Measurements from ENCODE around the gene SHOX.
"Not testable (repeated sequence)": the region's sequence is repeated elsewhere in the genome, so short reads cannot be mapped to it uniquely, and the experiment has no call there.

Gene SHOX

GRCh38 chrX:650811-651210 lies 20.2 kb downstream of the SHOX start:
- FAIRE-seq, result no peak
- no peak for TF ChIP-seq POLR2A (IDR thresholded peaks at IDR 0.05; ENCODE audit: low read depth, low read length)
- DNase-seq (ENCODE audit: insufficient read length, low spot score), result no peak

DNA sequence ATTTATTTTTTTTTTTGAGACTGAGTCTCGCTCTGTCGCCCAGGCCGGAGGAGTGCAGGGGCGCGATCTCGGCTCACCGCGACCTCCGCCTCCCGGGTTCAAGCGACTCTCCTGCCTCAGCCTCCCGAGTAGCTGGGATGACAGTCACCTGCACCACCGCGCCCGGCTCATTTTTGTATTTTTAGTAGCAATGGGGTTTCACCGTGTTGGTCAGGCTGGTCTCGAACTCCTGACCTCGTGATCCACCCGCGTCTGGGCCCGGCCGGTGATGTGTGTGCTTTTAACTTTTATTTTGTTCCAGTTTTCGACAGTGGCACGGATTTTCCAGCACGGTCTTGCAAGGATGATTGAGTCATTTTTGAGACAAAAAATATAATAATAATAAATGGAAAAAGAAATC lies 21.3 kb downstream of the SHOX start:
- FAIRE-seq; DNase-seq (ENCODE audit: insufficient read length, low spot score): not testable (repeated sequence)

- TF ChIP-seq POLR2A (IDR thresholded peaks at IDR 0.05; ENCODE audit: low read depth, low read length), result no peak
- no peak for FAIRE-seq
- DNase-seq (ENCODE audit: insufficient read length, low spot score), result no peak
Measured at GRCh38 chrX:652341-652741, 21.8 kb downstream of the SHOX start.

GRCh38 chrX:653306-653705 lies 22.7 kb downstream of the SHOX start:
- DNase-seq (ENCODE audit: insufficient read length, low spot score) (no peak), FAIRE-seq (no peak)
- TF ChIP-seq POLR2A (IDR thresholded peaks at IDR 0.05; ENCODE audit: low read depth, low read length), result no peak

- no peak for TF ChIP-seq POLR2A (IDR thresholded peaks at IDR 0.05; ENCODE audit: low read depth, low read length)
- no peak for DNase-seq (ENCODE audit: insufficient read length, low spot score)
- FAIRE-seq, result no peak
Measured at GRCh38 chrX:661154-661553, 30.6 kb downstream of the SHOX start.

- no peak for TF ChIP-seq POLR2A (IDR thresholded peaks at IDR 0.05; ENCODE audit: low read depth, low read length)
- no peak for FAIRE-seq
Measured at GRCh38 chrX:662126-662525, 31.5 kb downstream of the SHOX start.

DNA sequence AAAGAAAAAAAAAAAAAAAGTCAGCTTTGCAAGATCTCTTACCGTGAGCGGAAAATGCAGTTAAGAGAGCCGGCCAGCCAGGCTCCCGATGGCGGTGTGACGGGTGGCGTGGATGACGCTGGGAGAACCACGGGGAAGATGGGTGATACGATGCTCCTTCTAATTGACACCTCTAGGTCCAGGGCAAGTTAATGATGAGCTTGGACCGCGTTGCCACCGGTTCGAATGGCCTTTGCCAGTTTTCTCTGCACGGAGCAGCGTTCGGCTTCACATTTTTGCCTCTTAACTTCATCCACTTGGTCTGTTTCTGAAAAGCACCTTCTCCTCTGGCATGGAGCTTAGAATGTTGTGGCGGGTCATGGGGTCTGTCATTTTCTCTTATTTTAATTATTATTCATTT lies 33.2 kb downstream of the SHOX start:
- DNase-seq (ENCODE audit: insufficient read length, low spot score), result no peak
- no peak for FAIRE-seq
- no peak for TF ChIP-seq POLR2A (IDR thresholded peaks at IDR 0.05; ENCODE audit: low read depth, low read length)

More at GRCh38 chrX:662126-662525, 31.5 kb downstream of the SHOX start:
- no peak for DNase-seq (ENCODE audit: insufficient read length, low spot score)

DNA sequence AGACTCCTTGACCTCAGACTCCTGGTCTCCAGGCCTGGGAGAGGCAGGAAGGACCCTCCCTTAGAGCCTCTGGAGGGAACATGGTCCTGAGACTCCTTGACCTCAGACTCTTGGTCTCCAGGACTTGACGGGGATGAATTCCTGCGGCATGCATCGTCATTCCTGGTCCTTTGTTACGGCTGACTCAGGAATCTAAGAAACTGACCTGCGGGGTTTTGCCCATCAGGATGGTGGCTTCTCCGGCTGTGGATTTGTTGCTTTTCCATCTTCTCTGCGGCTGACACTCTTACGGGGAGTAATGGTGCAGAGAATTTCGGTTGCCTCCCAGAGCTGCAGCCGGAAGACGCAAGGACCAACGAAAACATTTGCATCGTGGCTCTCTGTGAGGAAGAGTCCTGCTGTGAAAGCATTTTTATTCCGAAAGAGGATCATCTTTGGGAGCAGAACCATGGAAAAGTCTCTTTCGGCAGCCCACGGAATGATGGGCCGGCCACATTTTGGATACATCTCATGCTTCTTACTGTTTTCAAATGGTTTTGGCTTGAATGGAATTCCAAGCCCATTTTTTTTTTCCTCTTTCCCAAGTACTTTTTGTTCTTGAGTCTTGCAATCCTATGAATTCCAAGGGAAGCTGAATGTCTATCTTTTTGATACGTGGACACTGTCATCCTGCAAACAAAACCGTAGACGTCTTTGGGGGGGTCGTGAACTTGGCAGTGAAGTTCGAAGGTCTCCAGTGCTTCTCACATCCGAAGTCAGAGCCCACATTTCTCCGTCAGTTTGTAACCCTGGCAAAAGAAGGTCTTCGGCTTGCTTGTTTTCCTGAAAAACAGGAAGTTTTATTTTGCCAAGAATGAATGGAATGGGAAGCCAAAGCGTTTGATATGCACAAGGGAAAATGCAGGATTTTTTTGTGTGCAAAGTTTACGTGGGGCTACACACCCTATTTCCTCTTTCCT lies 36.5 kb downstream of the SHOX start:
- FAIRE-seq (no peak), DNase-seq (ENCODE audit: insufficient read length, low spot score) (no peak)
- no peak for TF ChIP-seq POLR2A (IDR thresholded peaks at IDR 0.05; ENCODE audit: low read depth, low read length)

GRCh38 chrX:670645-671044 lies 40.1 kb downstream of the SHOX start:
- FAIRE-seq, result no peak
- DNase-seq (ENCODE audit: insufficient read length, low spot score), result no peak
- no peak for TF ChIP-seq POLR2A (IDR thresholded peaks at IDR 0.05; ENCODE audit: low read depth, low read length)

GRCh38 chrX:672931-673330 lies 42.3 kb downstream of the SHOX start:
- no peak for FAIRE-seq
- no peak for TF ChIP-seq POLR2A (IDR thresholded peaks at IDR 0.05; ENCODE audit: low read depth, low read length)
- DNase-seq (ENCODE audit: insufficient read length, low spot score), result no peak

GRCh38 chrX:675279-675954 lies 44.8 kb downstream of the SHOX start:
- FAIRE-seq (no peak), DNase-seq (ENCODE audit: insufficient read length, low spot score) (no peak)

DNA sequence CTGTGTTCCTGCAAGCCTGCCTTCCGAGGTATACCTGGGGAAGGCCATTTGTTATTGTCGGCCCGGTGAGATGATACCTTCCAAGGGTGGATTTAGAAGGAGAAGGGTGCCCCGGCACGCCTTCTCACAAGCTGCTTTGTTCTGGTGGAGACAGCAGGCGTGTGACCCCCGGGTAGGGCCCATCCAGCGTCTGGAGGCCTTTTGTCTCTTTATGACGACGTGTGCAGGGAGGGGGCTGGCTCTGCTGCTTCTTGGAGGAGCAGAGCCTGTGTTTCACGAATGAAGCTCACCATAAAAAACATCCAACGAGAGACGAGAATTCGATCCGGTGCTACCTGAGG lies 45.3 kb downstream of the SHOX start:
- FAIRE-seq, result no peak
- no peak for TF ChIP-seq POLR2A (IDR thresholded peaks at IDR 0.05; ENCODE audit: low read depth, low read length)
- no peak for DNase-seq (ENCODE audit: insufficient read length, low spot score)

More at GRCh38 chrX:675279-675954, 44.8 kb downstream of the SHOX start:
- TF ChIP-seq POLR2A (IDR thresholded peaks at IDR 0.05; ENCODE audit: low read depth, low read length), result no peak

- no peak for DNase-seq (ENCODE audit: insufficient read length, low spot score)
- no peak for FAIRE-seq
Measured at GRCh38 chrX:677376-677775, 46.8 kb downstream of the SHOX start.

GRCh38 chrX:679291-679979 lies 48.8 kb downstream of the SHOX start:
- no peak for DNase-seq (ENCODE audit: insufficient read length, low spot score)
- no peak for TF ChIP-seq POLR2A (IDR thresholded peaks at IDR 0.05; ENCODE audit: low read depth, low read length)
- FAIRE-seq, result no peak

More at GRCh38 chrX:677376-677775, 46.8 kb downstream of the SHOX start:
- no peak for TF ChIP-seq POLR2A (IDR thresholded peaks at IDR 0.05; ENCODE audit: low read depth, low read length)

All from H54 (cell line).